Left hindlimb (tissue), 1 donor: ENCODE measurements around the gene SLPI.

Experiments
- DNase-seq: peaks from one replicate; pipeline ENCODE4 v3.0.0-alpha.2; 2018

Gene SLPI

GRCh38 chr20:45211569-45212474, 42.5 kb downstream of the SLPI start:
- DNase-seq: no peak

- DNase-seq: no peak
Observed at GRCh38 chr20:45209924-45210323, 44.4 kb downstream of the SLPI start.

DNA sequence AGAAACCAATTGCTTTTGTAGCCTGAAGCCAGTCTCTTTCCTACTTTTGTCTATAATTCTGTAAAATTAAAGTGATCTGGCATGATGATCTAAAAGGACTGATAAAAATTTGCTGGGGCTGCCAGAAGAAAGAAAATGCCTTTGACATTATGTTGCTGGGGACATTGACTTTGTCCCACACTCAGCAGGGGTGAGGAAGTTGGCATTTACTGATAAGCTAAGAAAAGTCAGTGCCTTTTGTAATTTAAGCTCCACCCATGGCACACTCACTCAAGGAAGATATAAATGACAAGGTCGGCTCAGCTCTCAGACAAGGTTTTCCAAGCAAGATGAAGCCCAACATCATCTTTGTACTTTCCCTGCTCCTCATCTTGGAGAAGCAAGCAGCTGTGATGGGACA, 47.6 kb downstream of the SLPI start, which contains the start of gene SEMG1:
SEMG1 (plus strand) TSS at position 309 of the 400 bp plus-strand sequence; CDS start at position 330, 21 bp downstream.
- no peak for DNase-seq
